Hepatocyte (in vitro differentiated cells): ENCODE data around the gene WNK1.

Source experiments
- CTCF ChIP-seq: fragments of 200-600 bp; sonication (generic); IDR thresholded peaks from 2 replicates; pipeline ENCODE4 v1.5.1; 2016; ENCODE audit warnings: antibody characterized with exemption, mild to moderate bottlenecking; ENCODE audit not compliant: poor library complexity
- EZH2 ChIP-seq: fragments of 200-600 bp; sonication (generic); IDR thresholded peaks from 2 replicates; pipeline ENCODE4 v1.6.1; 2016; ENCODE audit warnings: antibody characterized with exemption, mild to moderate bottlenecking, borderline replicate concordance

GRCh38 chr12:752695-753610 is 574 bp downstream of the WNK1 start:
- TF ChIP-seq CTCF (peak; percentile 23), EZH2 (no peak)
